Astrocyte (in vitro differentiated cells and primary cell): ENCODE measurements around the gene DIRAS3.

Source experiments
- EZH2 ChIP-seq: IDR thresholded peaks from 2 replicates; pipeline ENCODE4 v1.6.1; 2012; ENCODE audit warnings: mild to moderate bottlenecking, low read length, inconsistent platforms; ENCODE audit not compliant: insufficient read depth
- TF ChIP-seq, protein P1 (sequence below): IDR thresholded peaks from 2 replicates; pipeline ENCODE4 v1.5.1; 2011; ENCODE audit warnings: low read depth, mild to moderate bottlenecking, inconsistent platforms, low read length, moderate library complexity; ENCODE audit not compliant: insufficient read depth

DNA sequence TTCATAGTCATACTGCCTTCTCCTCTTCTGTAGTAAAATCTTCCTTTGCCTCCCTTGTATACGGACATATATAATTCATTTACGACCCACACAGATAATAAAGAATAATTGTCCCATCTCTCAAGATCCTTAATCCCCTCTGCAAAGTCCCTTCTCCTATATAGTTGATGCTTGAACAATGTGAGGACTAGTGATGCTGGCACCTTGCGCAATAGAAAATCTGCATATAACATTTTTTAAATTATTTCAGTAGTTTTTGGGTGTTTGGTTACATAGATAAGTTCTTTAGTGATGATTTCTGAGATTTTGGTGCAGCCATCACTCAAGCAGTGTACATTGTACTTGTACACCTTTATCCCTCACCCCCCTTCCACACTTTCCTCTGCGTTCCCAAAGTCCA is 21.0 kb downstream of the DIRAS3 start:
- TF ChIP-seq, protein P1, sequence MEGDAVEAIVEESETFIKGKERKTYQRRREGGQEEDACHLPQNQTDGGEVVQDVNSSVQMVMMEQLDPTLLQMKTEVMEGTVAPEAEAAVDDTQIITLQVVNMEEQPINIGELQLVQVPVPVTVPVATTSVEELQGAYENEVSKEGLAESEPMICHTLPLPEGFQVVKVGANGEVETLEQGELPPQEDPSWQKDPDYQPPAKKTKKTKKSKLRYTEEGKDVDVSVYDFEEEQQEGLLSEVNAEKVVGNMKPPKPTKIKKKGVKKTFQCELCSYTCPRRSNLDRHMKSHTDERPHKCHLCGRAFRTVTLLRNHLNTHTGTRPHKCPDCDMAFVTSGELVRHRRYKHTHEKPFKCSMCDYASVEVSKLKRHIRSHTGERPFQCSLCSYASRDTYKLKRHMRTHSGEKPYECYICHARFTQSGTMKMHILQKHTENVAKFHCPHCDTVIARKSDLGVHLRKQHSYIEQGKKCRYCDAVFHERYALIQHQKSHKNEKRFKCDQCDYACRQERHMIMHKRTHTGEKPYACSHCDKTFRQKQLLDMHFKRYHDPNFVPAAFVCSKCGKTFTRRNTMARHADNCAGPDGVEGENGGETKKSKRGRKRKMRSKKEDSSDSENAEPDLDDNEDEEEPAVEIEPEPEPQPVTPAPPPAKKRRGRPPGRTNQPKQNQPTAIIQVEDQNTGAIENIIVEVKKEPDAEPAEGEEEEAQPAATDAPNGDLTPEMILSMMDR, result no peak
- TF ChIP-seq EZH2, result no peak
